ENCODE data around the gene SGTB. TPM values are rescaled to one million over a fixed set of nuclear protein-coding genes. Genes with fewer than 3 reads are reported as not detected.
A peak's percentile ranks its signal among the peaks of the same experiment; 100 is the strongest.

SGTB gene
- total RNA-seq, 4 donors from 2014 or later, result 3.8 to 6.3 (median 5.3) TPM

DNA sequence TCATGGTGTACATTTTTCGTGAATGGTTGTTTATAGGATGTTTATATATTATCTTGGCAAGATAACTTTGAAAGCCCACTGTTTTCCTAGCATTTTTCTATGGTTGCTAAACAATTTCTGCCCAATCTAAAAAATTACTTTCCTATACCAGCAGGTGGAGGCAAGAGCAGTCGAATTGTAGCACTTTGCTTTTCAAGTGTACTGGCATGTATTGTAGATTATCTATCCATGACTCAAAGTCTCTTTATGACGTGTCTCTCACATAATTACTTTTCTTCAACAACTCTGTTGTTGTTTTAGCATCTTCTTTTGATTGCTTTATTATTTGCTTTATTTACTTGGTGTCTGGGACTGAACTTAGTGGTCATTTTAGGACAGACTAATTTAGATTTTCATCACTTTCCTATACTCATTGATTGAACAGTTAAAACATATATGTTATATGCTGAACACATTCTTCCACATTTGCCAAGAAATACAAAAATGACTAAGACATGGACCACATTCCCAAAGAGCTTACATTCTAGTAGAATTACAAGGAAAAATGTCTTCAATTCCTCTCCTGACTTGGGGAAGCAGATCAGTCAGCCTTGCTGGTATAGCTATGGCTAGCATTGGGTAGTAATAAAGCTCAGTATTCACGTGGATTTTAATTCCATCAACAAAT is 20.8 kb upstream of the SGTB start:
- no peak for TF ChIP-seq EP300 (IDR thresholded peaks at IDR 0.05)
- TF ChIP-seq, protein P1, sequence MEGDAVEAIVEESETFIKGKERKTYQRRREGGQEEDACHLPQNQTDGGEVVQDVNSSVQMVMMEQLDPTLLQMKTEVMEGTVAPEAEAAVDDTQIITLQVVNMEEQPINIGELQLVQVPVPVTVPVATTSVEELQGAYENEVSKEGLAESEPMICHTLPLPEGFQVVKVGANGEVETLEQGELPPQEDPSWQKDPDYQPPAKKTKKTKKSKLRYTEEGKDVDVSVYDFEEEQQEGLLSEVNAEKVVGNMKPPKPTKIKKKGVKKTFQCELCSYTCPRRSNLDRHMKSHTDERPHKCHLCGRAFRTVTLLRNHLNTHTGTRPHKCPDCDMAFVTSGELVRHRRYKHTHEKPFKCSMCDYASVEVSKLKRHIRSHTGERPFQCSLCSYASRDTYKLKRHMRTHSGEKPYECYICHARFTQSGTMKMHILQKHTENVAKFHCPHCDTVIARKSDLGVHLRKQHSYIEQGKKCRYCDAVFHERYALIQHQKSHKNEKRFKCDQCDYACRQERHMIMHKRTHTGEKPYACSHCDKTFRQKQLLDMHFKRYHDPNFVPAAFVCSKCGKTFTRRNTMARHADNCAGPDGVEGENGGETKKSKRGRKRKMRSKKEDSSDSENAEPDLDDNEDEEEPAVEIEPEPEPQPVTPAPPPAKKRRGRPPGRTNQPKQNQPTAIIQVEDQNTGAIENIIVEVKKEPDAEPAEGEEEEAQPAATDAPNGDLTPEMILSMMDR (IDR thresholded peaks at IDR 0.05), result peak; percentile 51 to 55
- TF ChIP-seq POLR2AphosphoS5 (IDR thresholded peaks at IDR 0.05), result no peak
- no peak for TF ChIP-seq POLR2A (IDR thresholded peaks at IDR 0.05)
- DNase-seq (ENCODE audit: low spot score in 2 of 2), result no peak
- no peak overlapping the region for H3K27ac ChIP-seq

DNA sequence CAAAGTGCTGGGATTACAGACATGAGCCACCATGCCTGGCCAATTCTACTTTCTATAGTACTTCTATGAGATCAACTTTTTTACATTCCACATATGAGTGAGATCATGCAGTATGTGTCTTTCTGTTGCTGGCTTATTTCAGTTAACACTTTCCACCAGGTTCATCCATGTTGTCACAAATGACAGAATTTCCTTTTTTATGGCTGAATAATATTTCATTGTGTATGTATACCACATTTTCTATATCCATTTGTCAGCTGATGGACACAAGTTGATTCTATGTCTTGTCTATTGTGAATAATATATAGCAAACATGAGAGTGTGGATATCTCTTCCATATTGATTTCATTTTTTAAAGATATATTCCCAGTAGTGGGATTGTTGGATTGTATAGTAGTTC is 17.3 kb upstream of the SGTB start:
- no peak for DNase-seq (ENCODE audit: low spot score in 2 of 2)
- TF ChIP-seq POLR2AphosphoS5 (IDR thresholded peaks at IDR 0.05) (no peak), POLR2A (IDR thresholded peaks at IDR 0.05) (no peak), EP300 (IDR thresholded peaks at IDR 0.05) (no peak)
- TF ChIP-seq, protein P1 (IDR thresholded peaks at IDR 0.05), result no peak
- Histone ChIP-seq H3K27me3 (no peaks in the 10 kb centered on the region), H3K9me3 (no peaks in the 10 kb centered on the region), H3K4me3 (no peak overlapping the region), H3K27ac (no peak overlapping the region), H3K4me1 (peaks cover 3% of the 10 kb centered on the region), H3K36me3 (no peaks in the 10 kb centered on the region)

More for the DNA sequence above, 20.8 kb upstream of the SGTB start:
- Histone ChIP-seq H3K9me3 (no peaks in the 10 kb centered on the region), H3K27me3 (no peaks in the 10 kb centered on the region), H3K36me3 (no peaks in the 10 kb centered on the region), H3K4me1 (peaks cover 3% of the 10 kb centered on the region), H3K4me3 (no peak overlapping the region)
- 35% methylated on average over 4 of the region's 4 CpGs for WGBS

DNA sequence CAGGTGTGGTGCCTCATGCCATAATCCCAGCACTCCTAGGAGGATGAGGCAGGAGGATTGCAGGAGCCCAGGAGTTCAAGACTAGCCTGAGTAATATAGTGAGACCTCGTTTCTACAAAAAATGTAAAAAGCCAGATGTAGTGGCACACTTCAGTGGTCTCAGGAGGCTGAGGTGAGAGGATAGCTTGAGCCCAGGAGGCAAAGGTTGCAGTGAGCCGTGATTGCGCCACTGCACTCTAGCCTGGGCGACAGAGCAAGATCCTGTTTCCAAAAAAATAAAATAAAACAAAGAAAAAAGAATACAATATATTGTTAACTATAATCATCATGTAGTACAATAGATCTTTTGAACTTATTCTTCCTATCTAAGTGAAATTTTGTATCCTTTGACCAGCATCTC is 16.4 kb upstream of the SGTB start:
- TF ChIP-seq, protein P1 (IDR thresholded peaks at IDR 0.05), result no peak
- TF ChIP-seq POLR2AphosphoS5 (IDR thresholded peaks at IDR 0.05), result no peak
- TF ChIP-seq POLR2A (IDR thresholded peaks at IDR 0.05), result no peak
- no peak for TF ChIP-seq EP300 (IDR thresholded peaks at IDR 0.05)
- Histone ChIP-seq H3K36me3 (no peaks in the 10 kb centered on the region), H3K27me3 (no peaks in the 10 kb centered on the region), H3K4me3 (no peak overlapping the region), H3K27ac (no peak overlapping the region), H3K9me3 (no peaks in the 10 kb centered on the region), H3K4me1 (peaks cover 3% of the 10 kb centered on the region)
- WGBS, result 84% methylated on average over 4 of the region's 4 CpGs
- DNase-seq (ENCODE audit: low spot score in 2 of 2), result no peak

DNA sequence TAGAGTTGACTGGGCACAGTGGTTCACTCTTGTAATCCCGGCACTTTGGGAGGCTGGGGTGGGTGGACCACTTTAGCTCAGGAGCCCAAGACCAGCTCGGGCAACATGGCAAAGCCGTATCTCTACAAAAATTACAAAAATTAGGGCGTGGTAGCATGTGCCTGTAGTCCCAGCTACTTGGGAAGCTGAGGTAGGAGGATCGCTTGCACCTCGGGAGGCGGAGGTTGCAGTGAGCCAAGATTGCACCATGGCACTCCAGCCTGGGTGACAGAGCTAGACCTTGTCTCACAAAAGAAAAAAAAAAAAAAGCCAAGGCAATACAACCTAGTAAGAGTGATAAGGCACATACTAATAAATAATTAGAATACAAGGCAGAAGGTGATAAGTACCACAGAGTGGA is 15.9 kb upstream of the SGTB start:
- 74% methylated on average over 7 of the region's 7 CpGs for WGBS
- Histone ChIP-seq H3K4me1 (peaks cover 2% of the 10 kb centered on the region), H3K9me3 (no peaks in the 10 kb centered on the region), H3K36me3 (no peaks in the 10 kb centered on the region), H3K27ac (no peak overlapping the region), H3K4me3 (no peak overlapping the region), H3K27me3 (no peaks in the 10 kb centered on the region)
- no peak for DNase-seq (ENCODE audit: low spot score in 2 of 2)
- TF ChIP-seq POLR2A (IDR thresholded peaks at IDR 0.05), result no peak
- no peak for TF ChIP-seq POLR2AphosphoS5 (IDR thresholded peaks at IDR 0.05)
- no peak for TF ChIP-seq EP300 (IDR thresholded peaks at IDR 0.05)
- TF ChIP-seq, protein P1 (IDR thresholded peaks at IDR 0.05), result no peak

DNA sequence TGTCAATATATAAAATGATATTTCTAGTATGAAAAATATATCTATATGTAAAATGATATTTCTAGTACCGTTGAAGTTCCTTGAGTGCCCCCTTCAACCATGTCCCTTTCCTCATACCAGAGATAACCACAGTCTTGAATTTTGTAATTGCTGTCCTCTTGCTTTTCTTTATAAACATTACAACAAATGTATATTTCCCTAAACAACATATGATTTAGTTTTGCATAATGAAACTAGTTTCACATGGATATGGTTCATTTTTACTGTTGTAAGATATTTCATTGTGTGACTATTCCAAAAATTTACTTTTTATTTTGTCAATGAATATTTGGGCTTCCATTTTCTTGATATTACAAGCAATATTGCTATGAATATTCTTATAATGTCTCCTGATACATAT is 14.1 kb upstream of the SGTB start:
- no peaks in the 10 kb centered on the region for H3K9me3 ChIP-seq
- TF ChIP-seq, protein P1 (IDR thresholded peaks at IDR 0.05), result no peak
- TF ChIP-seq POLR2A (IDR thresholded peaks at IDR 0.05), result no peak
- no peak for TF ChIP-seq POLR2AphosphoS5 (IDR thresholded peaks at IDR 0.05)
- TF ChIP-seq EP300 (IDR thresholded peaks at IDR 0.05), result no peak
- no peaks in the 10 kb centered on the region for H3K4me1 ChIP-seq
- H3K4me3 ChIP-seq, result no peak overlapping the region
- 90% methylated on average over 1 of the region's 1 CpG for WGBS
- no peak for DNase-seq (ENCODE audit: low spot score in 2 of 2)
- H3K27ac ChIP-seq, result no peak overlapping the region
- no peaks in the 10 kb centered on the region for H3K36me3 ChIP-seq
- no peaks in the 10 kb centered on the region for H3K27me3 ChIP-seq

All from suprapubic skin (tissue), 4 donors.